SJSA1 (cell line): Measurements from ENCODE around the gene FAM13B. TPM values are rescaled to one million over a fixed set of nuclear protein-coding genes. Genes with fewer than 3 reads are reported as not detected.
"Not testable (repeated sequence)": the region's sequence is repeated elsewhere in the genome, so short reads cannot be mapped to it uniquely, and the experiment has no call there.

Experiments
- DNase-seq, 2 experiments: peaks; one replicate each; pipeline ENCODE4 v3.0.0-alpha.2; 2015 to 2020; ENCODE audit warnings: low spot score in 2 of 2, low read depth in 1 of 2
- H3K27ac ChIP-seq: fragments of 250-450 bp; sonication (Bioruptor Pico); 2 replicates; pipeline ENCODE4 v1.5.1; 2020; ENCODE audit warnings: mild to moderate bottlenecking, moderate library complexity
- H3K27me3 ChIP-seq: fragments of 250-450 bp; sonication (Bioruptor Pico); replicated peaks from 2 replicates; pipeline ENCODE4 v1.5.1; 2020; ENCODE audit warnings: mild to moderate bottlenecking, moderate library complexity
- H3K36me3 ChIP-seq: fragments of 250-450 bp; sonication (Bioruptor Pico); 2 replicates; pipeline ENCODE4 v1.5.1; 2020; ENCODE audit warnings: mild to moderate bottlenecking
- H3K4me1 ChIP-seq: fragments of 250-450 bp; sonication (Bioruptor Pico); replicated peaks from 2 replicates; pipeline ENCODE4 v1.6.1; 2021; ENCODE audit warnings: mild to moderate bottlenecking
- H3K4me3 ChIP-seq: fragments of 250-450 bp; sonication (Bioruptor Pico); 2 replicates; pipeline ENCODE4 v1.5.1; 2020; ENCODE audit warnings: mild to moderate bottlenecking
- H3K9me3 ChIP-seq: fragments of 250-450 bp; sonication (Bioruptor Pico); replicated peaks from 2 replicates; pipeline ENCODE4 v1.5.1; 2020; ENCODE audit warnings: mild to moderate bottlenecking
- total RNA-seq: library from RNA; depleted of rRNA; stranded (reverse); fragments of >200 nt; shearing (Covaris generic); gene quantifications from 2 replicates; pipeline ENCODE4 v1.2.3, GENCODE V29; 2014

The FAM13B gene
- total RNA-seq, 1 experiment from 2014 or later, result 32.7 TPM

DNA sequence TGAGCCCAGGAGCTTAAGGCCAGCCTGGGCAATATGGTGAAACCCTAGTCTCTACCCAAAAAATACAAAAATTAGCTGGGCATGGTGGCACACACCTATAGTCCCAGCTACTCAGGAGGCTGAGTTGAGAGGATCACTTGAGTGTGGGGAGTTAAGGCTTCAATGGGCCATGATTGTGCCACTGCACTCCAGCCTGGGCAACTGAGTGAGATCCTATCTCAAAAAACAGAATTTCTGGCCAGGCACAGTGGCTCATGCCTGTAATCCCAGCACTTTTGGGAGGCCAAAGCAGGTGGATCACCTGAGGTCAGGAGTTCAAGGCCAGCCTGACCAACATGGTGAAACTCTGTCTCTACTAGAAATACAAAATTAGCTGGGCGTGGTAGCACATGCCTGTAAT, 19.8 kb upstream of the FAM13B start:
- not testable (repeated sequence) for H3K27ac ChIP-seq, H3K4me3 ChIP-seq, H3K4me1 ChIP-seq, H3K9me3 ChIP-seq, DNase-seq, H3K36me3 ChIP-seq, H3K27me3 ChIP-seq

DNA sequence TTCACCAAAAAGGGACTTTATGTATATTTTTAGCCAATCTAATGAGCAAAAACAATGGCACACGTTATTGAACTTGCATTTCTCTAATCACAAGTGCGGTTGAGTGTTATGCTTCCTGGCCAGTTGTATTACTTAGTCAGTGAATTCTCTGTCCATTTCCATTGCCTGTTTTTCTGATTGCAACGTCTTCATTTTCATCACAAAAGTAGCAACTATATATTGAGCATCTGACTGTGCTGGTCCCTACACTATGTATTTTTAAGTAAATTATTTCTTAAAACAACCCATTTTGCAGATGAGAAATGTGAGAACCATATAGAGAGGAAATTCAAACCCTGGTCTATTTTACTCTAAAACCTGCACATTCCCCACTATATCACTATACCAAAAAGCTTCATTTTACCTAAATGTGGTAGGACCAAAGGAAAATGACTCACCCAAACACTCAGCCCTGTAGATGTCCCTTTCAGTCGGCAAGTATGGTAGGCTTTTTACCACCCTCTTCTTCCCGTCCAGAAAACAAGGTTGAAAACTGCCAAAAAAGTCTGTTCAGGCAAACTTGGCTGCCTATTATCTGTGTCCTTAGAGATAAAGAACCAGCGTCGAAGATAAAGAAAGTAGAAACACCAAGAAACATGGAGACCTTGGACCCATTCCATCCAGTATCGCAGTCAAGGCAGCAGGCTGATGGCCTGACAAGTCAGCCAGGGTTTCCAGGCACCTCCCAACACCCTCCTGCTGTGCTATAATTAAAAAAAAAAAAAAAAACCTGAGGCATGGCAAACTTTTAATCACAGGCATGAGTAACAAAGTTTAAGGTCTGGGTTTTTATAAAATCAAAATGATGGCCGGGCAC, 18.8 kb upstream of the FAM13B start:
- Histone ChIP-seq H3K4me1 (no peaks in the 10 kb centered on the region), H3K9me3 (no peaks in the 10 kb centered on the region), H3K27ac (no peak overlapping the region), H3K27me3 (no peaks in the 10 kb centered on the region; the same call in none of the 2 replicates), H3K4me3 (no peak overlapping the region), H3K36me3 (no peaks in the 10 kb centered on the region)
- DNase-seq, result no peak

DNA sequence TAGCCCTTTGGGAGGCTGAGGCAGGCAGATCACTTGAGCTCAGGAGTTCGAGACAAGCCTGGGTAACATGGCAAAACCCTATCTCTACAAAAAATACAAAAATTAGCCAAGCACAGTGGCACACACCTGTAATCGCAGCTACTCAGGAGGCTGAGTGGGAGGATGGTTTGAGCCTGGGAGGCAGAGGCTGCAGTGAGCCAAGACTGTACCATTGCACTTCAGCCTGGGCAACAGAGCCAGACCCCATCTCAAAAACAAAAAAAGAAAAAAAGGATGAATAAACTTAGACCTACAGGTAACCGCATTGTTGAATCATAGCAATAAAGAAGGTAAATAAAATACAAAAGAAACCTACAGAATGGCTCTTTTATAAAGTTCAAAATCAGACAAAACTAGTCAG, 12.4 kb upstream of the FAM13B start:
- DNase-seq, H3K36me3 ChIP-seq, H3K27me3 ChIP-seq, H3K9me3 ChIP-seq, H3K4me1 ChIP-seq, H3K27ac ChIP-seq, H3K4me3 ChIP-seq: not testable (repeated sequence)

DNA sequence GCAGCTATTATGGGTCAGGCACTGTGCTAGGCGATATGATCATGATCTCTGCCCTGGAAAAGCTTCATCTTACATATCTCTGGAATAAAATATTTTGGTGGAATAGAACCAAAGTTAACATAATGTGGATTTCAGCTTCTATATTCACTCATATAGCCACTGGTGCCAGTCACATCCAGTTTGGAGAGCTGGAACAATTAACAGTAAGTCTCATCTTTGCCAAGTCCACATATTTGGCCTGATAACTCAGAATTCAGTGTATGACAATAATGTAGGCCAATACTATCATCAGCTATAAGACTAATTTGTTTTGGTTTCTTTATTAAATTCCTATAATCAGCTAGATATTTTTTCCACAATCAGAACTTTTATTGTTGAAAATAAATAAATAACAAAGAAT, 5.9 kb upstream of the FAM13B start:
- H3K27ac ChIP-seq, result no peak overlapping the region
- H3K27me3 ChIP-seq, result no peaks in the 10 kb centered on the region
- no peak for DNase-seq

DNA sequence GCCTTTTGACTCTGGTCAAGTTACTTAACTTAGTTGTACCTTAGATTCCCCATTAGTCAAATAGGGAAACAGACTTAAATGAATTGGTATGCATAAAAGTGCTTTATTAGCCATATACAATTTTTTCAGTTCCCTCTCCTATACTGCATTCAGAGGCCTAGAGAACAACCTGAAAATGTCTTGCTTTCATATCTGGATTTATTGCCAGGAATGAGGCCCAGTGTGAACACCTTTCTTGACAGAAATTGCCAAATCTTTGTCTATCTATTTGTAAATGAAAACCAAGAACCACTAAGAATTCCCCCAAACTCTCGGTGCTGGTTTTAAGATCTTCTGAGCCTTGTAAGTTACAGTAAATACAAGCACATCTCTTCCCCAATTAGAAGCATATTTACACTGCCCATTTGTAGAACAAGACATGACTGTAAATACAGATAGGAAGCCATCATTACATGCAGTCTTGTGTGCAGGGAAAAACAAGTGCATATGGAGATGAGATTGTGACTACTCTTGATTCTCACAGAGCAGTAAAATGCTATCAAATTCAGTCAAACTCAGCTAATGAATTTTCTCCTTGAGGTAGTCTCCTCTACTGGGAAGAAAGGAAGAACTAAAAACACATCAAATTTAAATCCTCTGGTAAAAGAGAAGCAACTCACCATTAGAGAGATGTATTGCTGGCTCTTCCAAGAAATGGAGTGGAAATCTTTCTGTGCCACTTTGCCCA, 5.2 kb upstream of the FAM13B start:
- no peak for DNase-seq
- H3K36me3 ChIP-seq, result no peaks in the 10 kb centered on the region
- no peak overlapping the region for H3K27ac ChIP-seq
- peaks cover 20% of the 10 kb centered on the region for H3K4me1 ChIP-seq
- H3K9me3 ChIP-seq, result no peaks in the 10 kb centered on the region
- H3K4me3 ChIP-seq, result no peak overlapping the region
- H3K27me3 ChIP-seq, result no peaks in the 10 kb centered on the region

More for the DNA sequence above, 5.9 kb upstream of the FAM13B start:
- peaks cover 13% of the 10 kb centered on the region for H3K4me1 ChIP-seq
- H3K4me3 ChIP-seq, result no peak overlapping the region
- H3K36me3 ChIP-seq, result no peaks in the 10 kb centered on the region
- H3K9me3 ChIP-seq, result no peaks in the 10 kb centered on the region

DNA sequence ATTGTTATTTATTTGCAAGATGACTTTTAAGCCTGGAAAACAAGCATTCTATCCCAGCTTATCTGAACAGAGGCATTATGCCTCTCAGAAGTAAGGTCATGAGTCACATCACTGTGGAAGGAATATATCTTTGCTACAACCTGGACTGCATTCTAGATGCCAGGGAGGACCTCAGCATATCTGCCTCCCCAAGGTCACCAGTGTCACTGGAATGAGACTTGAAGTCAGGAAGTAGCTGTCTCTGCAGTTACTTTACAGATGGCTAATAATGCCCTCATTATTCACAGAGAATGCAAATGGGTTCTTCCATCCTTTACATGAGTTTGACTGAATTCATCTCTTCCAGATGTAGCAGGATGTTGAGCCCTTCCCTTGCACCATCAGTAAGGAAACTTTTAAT, 4.4 kb upstream of the FAM13B start:
- no peak overlapping the region for H3K4me3 ChIP-seq
- H3K27ac ChIP-seq, result no peak overlapping the region
- no peaks in the 10 kb centered on the region for H3K27me3 ChIP-seq
- H3K4me1 ChIP-seq, result peaks cover 20% of the 10 kb centered on the region
- no peaks in the 10 kb centered on the region for H3K9me3 ChIP-seq
- no peak for DNase-seq
- H3K36me3 ChIP-seq, result peaks cover 6% of the 10 kb centered on the region

DNA sequence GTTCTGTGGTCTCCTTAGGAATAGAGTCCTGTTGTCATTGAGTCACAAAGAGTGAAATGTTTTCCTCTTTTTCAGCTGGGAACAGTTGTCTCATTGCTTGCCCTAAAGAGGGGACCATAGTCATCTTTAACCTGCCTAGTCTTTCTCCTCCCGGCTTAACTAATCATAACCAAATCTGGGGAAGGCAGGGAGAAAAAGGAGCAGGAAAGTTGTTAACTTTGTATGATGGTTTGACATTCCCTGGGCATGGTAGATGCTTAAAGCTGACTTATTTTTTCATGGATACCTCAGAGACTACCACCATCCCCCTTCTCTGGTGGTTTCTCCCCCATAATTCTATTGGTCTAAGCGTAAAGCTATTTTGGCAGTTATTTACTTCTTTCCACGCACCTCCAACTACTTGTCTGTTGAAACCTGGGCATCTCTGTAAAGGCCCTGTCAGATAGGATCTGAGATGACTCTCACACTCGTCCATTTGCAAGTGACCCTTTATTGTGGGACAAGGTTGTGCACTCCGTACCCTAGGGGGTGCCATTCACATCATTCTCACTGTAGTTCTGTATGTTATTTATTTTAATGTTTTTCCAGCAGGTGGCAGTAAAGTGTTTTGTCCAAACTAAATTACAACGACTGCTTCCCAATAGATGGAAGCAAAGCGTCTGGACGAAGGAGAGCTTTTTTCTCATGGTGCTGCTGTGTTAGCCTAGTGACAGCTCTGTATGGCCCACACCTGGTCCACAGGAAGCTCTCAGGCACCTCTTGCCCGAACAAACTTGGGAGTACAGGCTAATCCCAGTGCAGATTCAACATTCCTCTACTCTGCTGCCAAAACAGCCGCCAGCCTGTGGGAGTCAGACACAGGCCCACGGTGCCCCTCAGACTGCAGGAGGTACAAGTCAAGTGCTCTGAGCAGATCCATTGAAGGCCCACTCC, 3.0 kb upstream of the FAM13B start:
- DNase-seq, result peak; percentile 78 to 80
- Histone ChIP-seq H3K4me3 (no peak overlapping the region), H3K9me3 (no peaks in the 10 kb centered on the region)

DNA sequence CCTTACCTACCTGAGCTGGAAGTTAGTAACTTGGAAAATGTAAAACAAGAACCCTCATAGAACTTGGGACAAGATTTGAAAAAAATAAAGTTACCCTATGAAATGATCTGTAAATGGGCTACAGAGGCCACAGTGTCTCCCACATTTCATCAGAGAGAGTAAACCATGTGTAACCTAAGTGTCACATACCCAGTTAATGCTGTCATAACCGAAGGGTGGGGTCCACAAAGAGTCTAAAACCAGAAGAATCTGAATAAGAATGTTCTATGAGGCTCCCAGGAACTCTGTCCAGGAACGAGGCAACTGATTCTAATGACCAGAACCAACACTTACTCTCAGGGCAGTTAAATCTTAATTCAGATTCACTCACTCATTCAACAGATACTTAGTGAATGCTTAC, 1.0 kb upstream of the FAM13B start:
- Histone ChIP-seq H3K4me3 (peak overlapping the region; percentile 99), H3K9me3 (no peaks in the 10 kb centered on the region), H3K27ac (peak overlapping the region; percentile 99), H3K36me3 (peaks cover 16% of the 10 kb centered on the region), H3K27me3 (no peaks in the 10 kb centered on the region), H3K4me1 (peaks cover 28% of the 10 kb centered on the region)
- peak; percentile 61 to 72 for DNase-seq

More for the DNA sequence above, 3.0 kb upstream of the FAM13B start:
- H3K27ac ChIP-seq, result no peak overlapping the region
- no peaks in the 10 kb centered on the region for H3K27me3 ChIP-seq
- H3K4me1 ChIP-seq, result peaks cover 28% of the 10 kb centered on the region
- peaks cover 12% of the 10 kb centered on the region for H3K36me3 ChIP-seq

DNA sequence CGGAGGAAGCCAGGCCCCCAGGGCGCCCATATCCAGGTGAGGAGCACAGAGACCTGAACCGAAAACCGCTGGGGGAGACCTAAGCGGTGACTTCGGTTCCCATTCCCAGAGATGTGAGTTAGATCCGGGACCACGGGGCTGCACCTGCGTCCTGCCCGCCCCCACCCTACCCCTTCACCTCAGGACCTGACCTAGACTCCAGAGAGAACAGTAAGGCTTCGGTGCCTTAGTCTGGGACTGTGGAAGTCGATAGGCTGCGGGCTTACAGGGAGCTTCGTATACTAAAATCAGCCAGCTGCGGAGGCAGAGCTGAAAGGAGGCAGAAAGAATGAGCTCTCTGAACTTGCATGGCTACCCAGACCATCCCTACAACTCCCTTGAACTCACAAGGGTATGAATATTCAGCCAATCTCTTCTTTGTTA, 518 bp upstream of the FAM13B start:
- no peak for DNase-seq

DNA sequence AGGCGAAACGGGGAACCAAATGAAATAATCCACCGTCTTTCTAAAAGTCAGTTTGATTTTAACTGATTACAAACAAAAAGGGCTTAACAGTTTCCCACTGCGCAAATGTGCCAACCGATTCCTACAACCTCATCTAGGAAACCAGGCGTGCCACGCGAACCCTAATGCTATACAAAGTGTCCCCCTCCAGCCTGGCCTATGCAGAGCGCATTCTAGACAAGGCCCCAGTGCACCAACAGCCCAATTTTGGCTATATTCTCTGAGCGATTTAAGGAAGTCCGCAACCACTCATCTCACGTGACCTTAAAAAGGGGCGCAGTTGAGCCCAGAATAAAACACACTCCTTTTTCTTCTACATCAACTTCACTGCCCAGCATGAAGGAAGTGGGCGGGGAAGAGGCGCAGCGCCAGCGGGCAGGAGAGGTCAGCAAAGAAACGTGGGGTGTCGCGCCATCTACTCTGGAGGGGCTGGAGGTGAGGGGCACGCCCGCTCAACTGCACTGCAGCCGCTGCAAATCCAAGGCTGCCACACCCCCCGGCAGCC, 779 bp downstream of the FAM13B start:
- Histone ChIP-seq H3K27ac (peak overlapping the region; percentile 99), H3K4me1 (peaks cover 28% of the 10 kb centered on the region), H3K27me3 (no peaks in the 10 kb centered on the region), H3K36me3 (peaks cover 32% of the 10 kb centered on the region), H3K4me3 (peak overlapping the region; percentile 99), H3K9me3 (no peaks in the 10 kb centered on the region)
- no peak for DNase-seq

More for the DNA sequence above, 518 bp upstream of the FAM13B start:
- Histone ChIP-seq H3K27me3 (no peaks in the 10 kb centered on the region), H3K27ac (peak overlapping the region; percentile 99), H3K4me1 (peaks cover 28% of the 10 kb centered on the region), H3K4me3 (peak overlapping the region; percentile 99), H3K9me3 (no peaks in the 10 kb centered on the region), H3K36me3 (peaks cover 21% of the 10 kb centered on the region)

DNA sequence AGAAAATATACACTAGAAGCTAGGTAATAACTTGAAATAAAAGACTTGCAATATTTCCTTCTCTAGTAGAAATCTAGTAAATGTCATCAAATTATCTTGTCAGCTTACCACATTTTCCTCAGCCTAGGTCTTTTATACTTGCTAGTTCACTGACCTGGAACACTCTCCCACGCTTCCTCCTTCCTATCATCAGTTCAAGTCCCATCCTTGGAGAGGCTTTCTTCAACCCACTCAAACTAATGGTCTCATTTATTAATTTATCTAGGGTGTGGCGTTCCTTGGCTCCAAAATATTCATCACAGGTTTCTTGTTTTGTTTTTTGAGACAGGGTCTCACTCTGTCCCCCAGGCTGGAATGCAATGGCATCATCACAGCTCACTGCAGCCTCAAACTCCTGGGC, 2.9 kb downstream of the FAM13B start:
- no peaks in the 10 kb centered on the region for H3K9me3 ChIP-seq

DNA sequence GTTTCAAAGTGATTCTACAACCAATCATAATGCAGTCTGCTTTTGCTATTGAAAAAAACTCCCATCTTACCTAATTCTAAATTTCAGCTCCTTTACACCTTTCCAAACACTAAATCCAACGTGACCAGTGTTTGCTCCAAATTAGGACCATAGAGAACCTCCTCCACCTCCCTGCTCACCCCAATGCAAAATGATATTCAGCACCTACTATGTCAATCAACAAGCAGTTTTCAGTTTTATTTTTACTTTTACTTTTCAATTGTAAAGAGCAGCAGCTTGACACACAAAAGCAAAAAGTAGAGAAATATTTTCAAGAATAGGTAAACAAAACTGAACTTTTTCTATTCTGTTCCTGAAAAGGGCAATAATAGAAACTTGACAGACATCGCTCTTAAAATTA, 3.4 kb downstream of the FAM13B start:
- Histone ChIP-seq H3K27ac (no peak overlapping the region), H3K4me1 (peaks cover 26% of the 10 kb centered on the region), H3K9me3 (no peaks in the 10 kb centered on the region), H3K36me3 (peaks cover 39% of the 10 kb centered on the region), H3K27me3 (no peaks in the 10 kb centered on the region), H3K4me3 (no peak overlapping the region)
- no peak for DNase-seq

More for the DNA sequence above, 2.9 kb downstream of the FAM13B start:
- Histone ChIP-seq H3K36me3 (peaks cover 39% of the 10 kb centered on the region), H3K4me3 (no peak overlapping the region), H3K27me3 (no peaks in the 10 kb centered on the region), H3K4me1 (peaks cover 28% of the 10 kb centered on the region), H3K27ac (no peak overlapping the region)
- DNase-seq, result no peak

DNA sequence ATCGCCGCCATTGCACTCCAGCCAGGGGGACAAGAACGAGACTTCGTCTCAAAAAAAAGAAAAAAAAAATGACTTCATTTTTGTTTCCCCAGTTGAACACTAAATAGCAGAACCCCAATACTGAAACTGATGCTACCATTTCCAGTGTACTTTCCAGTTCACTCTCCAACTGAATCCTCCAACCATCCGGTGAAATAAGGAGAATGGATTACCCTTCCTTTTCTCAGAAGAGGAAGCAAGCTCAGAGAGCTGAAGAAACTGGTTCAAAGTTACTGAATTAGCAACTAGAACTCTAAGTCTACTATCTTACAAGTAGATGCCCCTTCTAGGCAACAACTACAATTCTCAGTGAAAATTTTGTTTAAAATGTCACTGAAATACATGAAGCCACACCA, 3.9 kb downstream of the FAM13B start:
- peaks cover 21% of the 10 kb centered on the region for H3K4me1 ChIP-seq
- H3K36me3 ChIP-seq, result peaks cover 39% of the 10 kb centered on the region
- H3K4me3 ChIP-seq, result no peak overlapping the region
- H3K9me3 ChIP-seq, result no peaks in the 10 kb centered on the region
- H3K27me3 ChIP-seq, result no peaks in the 10 kb centered on the region
- no peak overlapping the region for H3K27ac ChIP-seq
- no peak for DNase-seq
